GM18517 (cell line): Measurements from ENCODE around the gene CCKAR.
"Not testable (repeated sequence)": the region's sequence is repeated elsewhere in the genome, so short reads cannot be mapped to it uniquely, and the experiment has no call there.

Experiments
- ATAC-seq: cut with Tn5 transposase; IDR thresholded peaks from one replicate; pipeline ENCODE4 v1.9.1; 2021; ENCODE audit warnings: mild to moderate bottlenecking, moderate library complexity; ENCODE audit not compliant: unreplicated experiment

Gene CCKAR, protein sequence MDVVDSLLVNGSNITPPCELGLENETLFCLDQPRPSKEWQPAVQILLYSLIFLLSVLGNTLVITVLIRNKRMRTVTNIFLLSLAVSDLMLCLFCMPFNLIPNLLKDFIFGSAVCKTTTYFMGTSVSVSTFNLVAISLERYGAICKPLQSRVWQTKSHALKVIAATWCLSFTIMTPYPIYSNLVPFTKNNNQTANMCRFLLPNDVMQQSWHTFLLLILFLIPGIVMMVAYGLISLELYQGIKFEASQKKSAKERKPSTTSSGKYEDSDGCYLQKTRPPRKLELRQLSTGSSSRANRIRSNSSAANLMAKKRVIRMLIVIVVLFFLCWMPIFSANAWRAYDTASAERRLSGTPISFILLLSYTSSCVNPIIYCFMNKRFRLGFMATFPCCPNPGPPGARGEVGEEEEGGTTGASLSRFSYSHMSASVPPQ

DNA sequence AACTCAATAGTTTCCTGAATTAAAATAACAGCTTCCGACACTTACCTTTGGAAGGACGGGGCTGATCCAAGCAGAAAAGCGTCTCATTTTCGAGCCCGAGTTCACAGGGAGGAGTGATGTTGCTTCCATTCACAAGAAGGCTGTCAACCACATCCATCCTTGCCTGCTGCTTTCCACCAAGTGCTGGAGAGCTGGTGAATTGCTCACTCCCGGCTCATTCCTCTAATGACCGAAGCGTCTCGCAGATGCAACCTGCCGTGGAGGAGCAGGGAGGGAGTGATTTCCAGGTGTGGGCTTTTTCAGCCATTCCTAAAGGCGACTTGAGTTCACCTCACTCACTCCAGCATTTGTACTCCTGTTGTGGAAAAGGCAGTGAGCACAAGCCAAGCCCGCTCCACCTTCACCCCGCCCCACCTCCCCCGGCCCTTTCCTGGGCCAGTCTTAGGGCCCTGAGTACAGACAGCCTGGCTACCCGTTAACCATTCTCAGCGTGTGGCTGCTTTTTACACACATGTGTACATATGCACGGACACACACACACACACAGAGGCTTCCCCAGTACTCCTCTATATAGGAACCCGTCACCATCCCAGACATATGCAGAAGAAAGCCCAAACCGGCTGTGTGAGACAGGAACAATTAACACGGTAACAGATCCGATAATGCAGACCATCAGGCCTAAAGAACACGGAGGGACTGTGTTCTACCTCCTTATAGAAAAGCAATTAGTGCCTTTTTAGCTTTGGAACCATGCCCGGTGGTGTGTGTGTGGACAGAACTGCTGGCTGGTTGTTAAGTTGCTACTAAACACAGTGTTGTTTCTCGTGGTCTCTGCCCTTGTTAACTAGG, at the start of gene CCKAR:
CCKAR (minus strand) TSS at position 374 of the 849 bp plus-strand sequence; CDS start at position 157, 217 bp downstream.
- no peak for ATAC-seq

DNA sequence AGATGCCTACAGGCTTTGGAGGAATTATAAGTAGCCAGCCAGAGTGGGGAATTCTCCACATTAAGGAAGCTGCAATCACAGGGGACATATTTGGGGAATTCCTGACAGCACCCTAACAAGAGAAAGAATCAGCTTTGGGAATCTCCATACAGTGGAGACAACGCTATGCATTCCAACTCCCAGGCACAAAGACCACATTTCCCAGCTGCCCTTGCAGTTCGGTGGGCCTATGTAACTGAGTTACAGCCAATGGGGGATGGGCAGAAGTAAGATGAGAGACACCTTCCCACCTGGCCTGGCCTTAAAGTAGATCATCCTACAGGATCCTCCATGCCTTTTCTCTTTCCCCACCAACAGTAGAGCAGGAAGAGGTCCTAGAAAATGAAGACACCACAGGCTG, 43.4 kb upstream of the CCKAR start:
- ATAC-seq: no peak

DNA sequence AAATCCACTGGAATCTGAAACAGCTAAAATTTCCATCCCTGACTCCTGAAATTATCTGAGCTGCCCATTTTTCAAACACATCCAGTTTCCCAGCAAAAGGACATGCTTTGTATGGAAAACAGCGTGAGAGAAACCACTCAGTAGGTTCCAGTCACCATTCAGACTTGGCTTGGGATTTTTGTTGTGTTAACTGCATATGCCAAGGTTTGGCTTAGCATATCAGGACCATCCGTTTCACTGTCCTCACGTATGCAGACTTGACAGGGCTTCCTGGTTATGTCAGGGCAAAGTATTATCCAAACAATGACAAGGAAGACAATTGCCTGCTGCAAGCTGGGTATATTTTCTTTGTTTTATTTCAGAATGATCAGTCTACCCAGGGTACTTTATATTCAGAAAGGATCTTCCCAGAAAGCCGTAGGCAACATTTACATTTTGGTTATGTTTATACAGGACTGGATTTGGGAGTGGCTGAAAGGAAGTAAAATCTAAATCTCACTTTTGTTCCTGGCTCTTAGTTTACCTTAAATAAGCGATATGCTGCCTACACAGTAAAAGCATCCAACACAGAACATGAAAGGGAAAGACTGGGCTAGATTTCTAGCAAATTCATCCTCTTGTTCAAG, 41.3 kb upstream of the CCKAR start:
- no peak for ATAC-seq

DNA sequence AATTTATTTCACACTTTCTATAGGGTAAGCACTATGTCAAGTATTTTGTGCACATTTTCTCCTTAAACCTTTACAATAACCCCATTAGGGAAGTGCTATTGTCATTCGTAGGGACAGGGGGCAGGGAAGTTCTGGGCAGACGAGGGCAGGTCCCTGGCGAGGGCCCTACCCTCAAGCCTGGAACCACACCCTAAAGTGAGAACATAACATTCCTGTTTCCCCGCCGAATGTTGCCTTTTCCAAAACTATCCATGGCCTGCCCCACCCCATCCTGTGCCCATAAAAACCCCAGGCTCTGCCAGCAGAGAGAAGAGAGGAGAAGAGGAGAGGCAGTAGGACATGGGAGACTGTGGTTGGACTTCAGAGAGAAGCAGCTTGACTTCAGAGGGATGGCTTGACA, 39.8 kb upstream of the CCKAR start:
- ATAC-seq: no peak

DNA sequence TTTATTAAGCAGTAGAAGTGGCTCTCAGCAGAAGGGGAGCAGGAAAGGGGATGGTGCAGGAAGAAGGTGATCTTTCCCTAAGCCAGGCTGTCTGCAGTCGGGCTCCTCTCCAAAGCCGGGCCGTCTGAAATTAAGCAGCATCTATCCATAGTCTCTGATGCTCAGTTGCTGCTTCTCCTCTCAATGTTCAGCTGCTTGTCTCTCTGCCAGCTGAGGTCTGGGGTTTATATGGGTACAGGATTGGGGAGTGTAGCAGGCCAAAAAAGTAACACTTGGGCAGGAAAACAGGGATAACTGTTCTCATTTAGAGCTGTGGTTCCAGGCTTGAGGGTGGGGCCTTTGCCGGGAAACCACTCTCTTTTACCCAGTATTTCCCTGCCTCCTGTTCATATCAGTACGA, 39.2 kb upstream of the CCKAR start:
- no peak for ATAC-seq

DNA sequence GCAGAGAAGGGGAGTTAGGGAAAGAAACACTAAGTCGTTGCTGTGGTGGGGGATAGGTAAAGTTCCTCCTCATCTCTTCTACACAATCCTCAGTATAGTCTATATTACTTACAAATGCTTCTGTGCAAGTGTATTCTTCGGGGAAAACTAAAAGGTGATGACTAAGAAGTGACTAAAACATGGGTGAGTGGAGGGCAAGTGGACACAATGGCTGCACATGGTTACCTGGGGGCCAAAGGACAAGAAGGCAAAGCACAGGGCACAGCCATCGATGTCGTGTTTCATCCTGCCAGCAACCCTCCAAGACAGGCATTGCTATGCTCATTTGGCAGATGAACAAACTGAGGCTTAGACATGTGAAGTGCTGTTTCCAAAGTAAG, 35.5 kb upstream of the CCKAR start:
- no peak for ATAC-seq

DNA sequence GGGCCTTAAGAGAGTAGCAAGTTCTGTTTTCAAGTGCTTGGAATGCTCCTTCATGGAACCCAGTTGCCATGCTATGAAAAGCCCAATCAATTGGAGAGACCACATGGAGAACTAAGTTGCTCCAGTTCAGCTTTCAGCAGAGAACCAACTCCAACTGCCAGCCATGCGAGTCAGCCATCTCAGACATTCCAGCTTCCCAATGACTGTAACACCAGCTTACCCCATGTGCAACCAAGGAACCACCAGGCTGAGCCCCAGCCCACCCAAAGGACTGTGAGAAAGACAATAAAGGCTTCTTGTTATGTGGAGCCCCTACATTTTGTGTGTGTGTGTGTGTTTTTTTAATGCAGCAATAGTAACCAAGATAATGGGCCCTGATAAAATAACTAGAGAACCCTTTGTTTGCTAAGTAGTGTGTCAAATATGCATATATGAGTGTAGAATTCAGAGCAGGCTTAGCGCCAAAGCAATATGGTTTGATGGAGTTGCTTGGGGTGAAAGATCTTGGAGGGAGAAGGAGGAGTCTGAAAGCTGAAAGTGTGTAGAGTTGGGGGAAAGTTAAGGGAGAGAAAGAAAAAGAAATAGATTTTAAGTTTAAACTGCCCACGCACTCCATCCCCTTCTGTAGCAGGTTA, 35.0 kb upstream of the CCKAR start:
- no peak for ATAC-seq

DNA sequence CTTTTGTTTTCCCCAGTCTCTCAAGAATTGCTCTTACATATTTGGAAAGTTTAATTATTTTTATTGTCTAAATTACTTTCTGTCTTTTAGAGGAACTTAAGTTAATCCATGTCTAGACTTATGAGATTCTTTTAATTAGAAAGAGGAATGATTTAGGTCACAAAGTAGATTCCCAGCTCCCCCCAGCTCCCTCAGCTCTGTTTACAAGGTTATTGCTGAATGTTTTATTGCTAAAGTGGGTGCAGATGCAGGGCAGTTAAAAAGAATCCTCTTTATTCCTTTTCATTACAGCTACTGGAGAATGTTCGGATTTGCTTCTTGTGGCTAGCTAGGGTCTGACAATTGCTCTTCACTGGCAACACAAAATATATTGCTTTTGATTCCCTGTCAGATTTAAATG, 33.7 kb upstream of the CCKAR start:
- no peak for ATAC-seq

DNA sequence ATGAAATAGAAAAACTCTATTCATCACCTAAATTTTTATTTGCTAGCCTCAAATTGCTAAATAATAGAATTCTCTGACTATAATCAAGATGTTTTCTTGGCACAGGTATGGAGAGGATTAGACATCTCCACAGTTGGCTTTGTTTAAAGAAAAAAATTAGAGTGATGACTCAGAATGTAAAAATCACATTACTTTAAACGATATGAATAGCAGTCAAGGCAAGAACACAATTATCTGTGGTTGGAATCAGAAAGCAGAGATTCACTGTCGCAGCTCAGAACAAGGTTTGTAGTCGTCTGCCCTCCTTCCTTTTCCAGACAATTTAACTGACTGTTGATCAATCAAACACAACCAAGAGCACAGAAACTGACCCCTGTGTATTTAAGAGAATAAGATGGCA, 32.2 kb upstream of the CCKAR start:
- no peak for ATAC-seq

DNA sequence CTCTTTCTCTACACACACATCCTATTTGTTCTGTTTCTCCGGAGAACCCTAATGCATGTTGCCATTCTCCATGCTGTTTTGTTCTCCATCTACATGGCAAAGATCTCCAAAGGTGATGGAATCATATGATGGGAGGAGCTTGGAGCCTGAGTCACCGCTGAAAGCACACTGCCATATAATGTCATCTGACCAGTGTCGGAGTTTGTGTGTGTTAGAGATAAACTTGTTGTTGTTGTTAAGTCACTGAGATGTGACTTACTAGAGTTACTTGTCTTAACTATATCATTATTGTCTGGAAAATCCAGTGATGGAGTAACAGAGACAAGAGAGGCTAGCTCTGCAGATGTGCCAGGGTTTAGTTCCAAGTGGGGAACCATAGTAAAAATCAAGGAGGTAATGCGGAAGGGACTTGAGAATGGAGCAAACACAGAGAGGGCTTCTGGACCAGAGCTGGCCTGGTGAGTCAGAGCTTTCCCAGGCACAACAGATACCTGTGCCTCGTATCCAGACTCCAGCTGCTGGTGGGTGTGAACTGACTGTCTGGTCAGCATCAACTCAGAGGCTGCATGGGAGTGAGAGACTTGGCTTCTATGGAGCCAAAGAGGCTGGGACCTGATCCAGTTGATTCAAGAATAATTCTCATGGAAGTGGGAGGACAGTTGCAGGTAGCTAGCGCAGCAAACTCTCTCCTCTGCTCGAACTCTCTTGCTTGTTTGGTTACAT, 30.6 kb upstream of the CCKAR start:
- ATAC-seq: no peak

DNA sequence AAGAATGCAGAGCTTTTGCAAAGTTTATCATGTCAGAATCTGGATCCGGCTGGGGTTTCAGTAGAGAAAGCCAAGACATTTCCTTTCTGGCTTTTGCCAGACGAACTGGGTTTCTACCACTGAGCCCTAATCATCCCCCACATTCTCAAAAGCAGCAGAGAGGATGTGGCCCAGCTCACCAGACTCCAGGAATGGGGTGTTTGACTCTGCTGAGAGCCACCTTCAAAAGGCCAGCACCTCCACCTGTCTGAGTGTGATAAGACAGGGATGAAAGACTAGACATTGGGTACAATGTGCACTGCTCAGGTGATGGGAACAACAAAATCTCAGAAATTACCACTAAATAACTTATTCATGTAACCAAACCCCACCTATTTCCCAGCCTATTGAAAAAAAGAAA, 25.7 kb upstream of the CCKAR start:
- ATAC-seq: no peak

DNA sequence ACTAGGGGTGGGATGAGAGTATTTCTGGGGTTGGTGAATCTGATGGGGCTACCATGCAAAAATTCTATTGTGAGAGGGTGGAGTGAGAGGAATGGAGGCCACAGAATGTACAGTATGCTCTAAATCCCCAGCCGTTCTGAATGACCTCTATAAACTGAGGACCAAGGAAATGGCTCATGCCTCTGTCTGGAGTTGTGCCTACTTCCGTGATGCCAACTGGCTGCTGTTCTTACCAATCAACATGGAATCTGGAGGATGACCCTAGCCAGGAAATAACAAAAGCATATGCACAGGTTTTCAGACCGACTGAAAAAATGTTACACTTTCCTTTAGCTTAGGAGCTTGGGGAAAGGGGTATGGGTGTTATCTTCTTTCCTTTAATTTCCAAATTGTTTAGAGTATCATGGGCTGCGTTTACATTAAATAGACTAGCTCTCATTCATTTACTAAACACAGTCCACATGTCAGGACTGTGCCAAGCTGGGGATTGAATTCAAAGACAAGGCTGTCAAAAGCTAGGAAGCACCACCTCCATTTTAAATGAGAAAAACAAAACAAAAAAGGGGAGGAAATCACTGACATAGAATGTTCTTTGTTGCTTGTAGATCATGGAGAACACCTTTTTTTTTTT, 20.2 kb upstream of the CCKAR start:
- ATAC-seq: no peak

DNA sequence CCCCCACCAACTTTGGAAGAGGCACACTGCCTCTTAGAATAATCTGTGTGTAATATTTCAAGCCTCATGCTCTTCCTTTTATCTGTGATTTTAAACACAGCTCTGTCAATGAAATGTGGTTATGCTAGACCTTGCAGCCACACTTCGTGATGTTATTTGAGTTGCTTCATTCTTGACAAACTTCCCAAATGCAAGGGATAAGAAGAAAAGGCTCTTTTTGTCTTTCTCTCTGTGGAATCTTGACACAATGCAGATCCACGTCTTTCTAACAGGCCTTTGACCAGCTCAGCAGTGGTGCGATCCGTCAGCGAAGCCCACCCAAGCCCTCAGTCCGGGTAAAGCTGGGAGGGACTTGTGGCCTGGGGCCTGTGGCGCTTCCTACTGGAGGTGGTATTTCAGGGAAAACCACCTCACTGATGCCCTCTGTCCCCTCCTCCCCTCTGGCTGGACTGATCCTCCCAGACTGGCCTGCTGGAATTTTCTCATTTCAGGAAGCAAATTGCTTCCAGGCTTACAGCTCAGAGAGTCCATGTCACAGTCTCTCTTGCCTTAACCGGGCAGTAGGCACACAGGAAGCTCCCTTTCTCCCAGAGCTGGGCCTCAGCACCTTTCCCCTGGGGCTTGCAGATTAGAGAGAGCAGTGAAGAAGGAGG, 19.5 kb upstream of the CCKAR start:
- no peak for ATAC-seq

DNA sequence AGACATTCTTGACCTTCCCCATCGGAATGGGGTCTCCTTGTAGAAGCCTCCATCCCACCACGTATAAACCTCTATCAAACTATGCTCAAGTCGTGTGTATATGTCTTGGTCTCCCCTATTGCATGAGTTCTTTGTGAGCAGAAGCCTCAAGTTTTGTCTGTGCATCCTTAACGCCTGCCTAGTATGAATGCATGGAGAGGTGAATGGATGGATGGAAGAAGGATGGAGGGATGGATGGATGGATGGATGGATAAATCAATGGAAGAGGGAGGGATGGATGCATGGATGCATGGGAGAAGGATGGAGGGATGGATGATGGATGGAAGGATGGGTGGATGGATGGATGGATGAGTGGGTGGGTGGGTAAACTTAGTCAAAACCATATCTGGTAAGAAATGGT, 17.0 kb upstream of the CCKAR start:
- no peak for ATAC-seq

DNA sequence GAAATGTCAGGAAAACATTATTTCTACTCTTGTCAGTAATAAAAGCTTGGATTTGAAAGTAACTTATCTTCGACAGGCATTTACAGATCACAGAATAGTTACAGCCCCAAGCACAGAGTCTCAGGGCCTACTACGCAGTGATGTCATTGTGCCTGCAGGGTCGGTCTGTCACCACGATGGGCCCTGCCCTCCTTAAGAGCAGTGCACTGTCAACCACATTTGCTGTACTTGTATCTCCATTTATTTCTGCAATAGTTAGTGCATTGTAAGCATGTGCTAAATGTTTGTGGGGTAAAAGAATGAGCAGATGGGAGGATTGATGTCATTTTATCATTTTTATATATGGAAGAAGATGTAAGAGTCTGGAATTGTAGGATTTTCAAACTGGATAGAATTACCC, 13.6 kb upstream of the CCKAR start:
- ATAC-seq: no peak

DNA sequence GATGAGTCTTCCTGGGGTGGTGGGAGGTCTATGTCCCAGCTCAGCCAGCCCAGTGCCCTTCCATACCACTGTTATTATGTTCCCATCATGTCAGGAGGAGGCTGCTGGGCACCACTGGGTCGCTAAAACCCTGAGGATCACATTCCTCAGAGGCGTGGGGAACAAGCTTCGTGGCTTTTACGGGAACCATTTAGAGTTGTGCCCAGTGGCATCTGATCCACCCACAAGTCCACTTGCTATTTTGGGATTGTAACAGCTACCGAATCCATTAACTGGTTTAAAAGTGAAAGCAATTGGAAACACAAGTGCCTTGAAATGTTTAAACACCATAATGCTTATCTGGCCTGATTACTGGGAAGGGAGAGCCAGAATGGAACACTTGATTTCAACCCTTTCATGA, 13.1 kb upstream of the CCKAR start:
- ATAC-seq: no peak

DNA sequence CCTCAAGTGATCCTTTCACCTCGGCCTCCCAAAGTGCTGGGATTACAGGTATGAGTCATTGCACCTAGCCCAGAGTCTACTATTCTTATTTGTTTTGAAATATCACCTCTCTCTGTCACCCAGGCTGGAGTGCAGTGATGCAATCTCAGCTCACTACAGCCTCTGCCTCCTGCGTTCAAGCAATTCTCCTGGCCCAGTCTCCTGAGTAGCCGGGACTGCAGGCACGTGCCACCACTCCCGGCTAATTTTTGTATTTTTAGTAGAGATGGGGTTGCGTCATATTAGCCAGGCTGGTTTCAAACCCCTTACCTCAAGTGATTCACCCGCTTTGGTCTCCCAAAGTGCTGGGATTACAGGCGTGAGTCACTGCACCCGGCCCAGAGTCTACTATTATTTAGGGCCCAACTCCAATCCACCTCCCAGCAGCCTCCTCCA, 10.3 kb upstream of the CCKAR start:
- ATAC-seq: not testable (repeated sequence)

DNA sequence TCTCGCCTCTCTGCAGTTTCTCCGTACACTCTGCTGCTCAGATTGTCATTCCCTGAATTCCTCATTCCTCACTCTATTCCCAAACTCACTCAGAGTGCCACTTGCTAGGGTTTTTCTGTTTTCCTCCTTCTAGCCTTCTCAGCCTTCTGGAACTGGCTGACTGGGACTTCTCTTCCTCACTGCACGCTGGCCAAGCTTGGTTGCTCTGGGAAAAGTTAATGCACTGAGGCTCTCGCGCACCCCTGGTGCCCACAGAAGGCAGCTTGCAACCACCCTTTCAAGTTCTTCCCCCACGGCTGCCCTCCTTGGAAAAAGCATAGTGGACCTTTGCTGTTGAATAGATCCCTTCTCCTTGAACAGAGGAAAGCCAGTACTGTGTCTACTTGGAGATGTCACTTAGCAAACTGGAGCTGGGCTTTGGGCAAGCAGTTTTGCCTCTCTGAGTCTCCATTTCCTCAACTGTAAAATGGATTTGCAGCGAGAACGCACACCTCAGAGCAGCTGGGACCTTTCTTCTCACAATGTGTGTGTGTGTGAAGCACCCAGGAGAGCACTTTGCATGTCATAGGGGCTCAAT, 6.0 kb upstream of the CCKAR start:
- ATAC-seq: no peak

DNA sequence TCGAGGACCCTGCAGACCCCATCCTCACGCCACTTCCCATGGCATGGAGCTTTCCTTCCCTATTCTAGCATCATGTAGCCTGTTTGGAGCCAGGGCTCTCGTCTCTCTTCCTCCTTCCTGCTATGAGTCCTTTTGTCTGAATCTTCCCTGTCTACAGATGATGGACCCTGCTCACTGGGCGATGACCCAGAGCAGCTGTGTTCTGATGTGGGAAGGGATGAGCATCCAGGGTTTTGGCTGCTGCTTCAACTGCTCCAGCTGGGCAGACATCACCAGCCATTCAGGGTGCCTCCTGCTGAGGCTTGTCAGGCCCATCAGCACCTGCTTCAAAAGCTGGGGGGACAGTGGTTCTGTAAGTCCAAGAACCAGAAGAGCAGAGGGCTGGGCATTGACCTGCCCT, 3.2 kb upstream of the CCKAR start:
- ATAC-seq: no peak
